ENCODE results near the gene OR1F1. TPM values are rescaled to one million over a fixed set of nuclear protein-coding genes. Genes with fewer than 3 reads are reported as not detected.
"Not testable (repeated sequence)": the region's sequence is repeated elsewhere in the genome, so short reads cannot be mapped to it uniquely, and the experiment has no call there.

The OR1F1 gene
- total RNA-seq, 1 donor from 2014 or later, result 0.37 TPM

DNA sequence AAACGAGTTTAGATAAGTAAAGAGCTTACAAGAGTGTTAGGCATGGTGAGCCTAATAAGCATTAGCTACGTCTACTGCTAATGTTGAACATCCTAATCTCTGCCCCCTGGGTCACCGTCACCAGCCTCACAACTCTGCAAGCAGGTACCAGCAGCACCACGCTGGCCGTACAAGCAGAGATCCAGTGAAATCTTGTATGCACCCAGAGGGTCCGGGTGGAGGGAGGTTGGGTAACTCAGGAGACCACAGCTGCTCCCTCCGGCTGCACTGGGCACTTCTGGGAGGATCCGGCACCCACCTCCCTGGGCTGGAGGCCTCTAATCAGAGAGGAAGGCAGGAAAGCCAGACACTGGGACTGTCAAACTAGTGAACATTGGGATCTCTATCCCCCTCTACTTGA, 8.4 kb upstream of the OR1F1 start:
- no peak overlapping the region for H3K4me3 Mint-ChIP-seq (ENCODE audit: unreplicated experiment)
- peak; percentile 64 for DNase-seq (ENCODE audit: low spot score)
- TF ChIP-seq, protein P1, sequence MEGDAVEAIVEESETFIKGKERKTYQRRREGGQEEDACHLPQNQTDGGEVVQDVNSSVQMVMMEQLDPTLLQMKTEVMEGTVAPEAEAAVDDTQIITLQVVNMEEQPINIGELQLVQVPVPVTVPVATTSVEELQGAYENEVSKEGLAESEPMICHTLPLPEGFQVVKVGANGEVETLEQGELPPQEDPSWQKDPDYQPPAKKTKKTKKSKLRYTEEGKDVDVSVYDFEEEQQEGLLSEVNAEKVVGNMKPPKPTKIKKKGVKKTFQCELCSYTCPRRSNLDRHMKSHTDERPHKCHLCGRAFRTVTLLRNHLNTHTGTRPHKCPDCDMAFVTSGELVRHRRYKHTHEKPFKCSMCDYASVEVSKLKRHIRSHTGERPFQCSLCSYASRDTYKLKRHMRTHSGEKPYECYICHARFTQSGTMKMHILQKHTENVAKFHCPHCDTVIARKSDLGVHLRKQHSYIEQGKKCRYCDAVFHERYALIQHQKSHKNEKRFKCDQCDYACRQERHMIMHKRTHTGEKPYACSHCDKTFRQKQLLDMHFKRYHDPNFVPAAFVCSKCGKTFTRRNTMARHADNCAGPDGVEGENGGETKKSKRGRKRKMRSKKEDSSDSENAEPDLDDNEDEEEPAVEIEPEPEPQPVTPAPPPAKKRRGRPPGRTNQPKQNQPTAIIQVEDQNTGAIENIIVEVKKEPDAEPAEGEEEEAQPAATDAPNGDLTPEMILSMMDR (IDR thresholded peaks at IDR 0.05), result no peak
- no peaks in the 10 kb centered on the region for H3K9me3 Mint-ChIP-seq (ENCODE audit: low read depth)
- H3K27me3 Mint-ChIP-seq (ENCODE audit: low read depth), result peaks cover 39% of the 10 kb centered on the region
- no peaks in the 10 kb centered on the region for H3K36me3 Mint-ChIP-seq (ENCODE audit: low read depth)
- H3K4me1 Mint-ChIP-seq (ENCODE audit: low read depth), result peaks cover 32% of the 10 kb centered on the region
- H3K27ac Mint-ChIP-seq (ENCODE audit: unreplicated experiment), result no peak overlapping the region

- H3K27me3 Mint-ChIP-seq (ENCODE audit: low read depth), result peaks cover 39% of the 10 kb centered on the region
- no peaks in the 10 kb centered on the region for H3K9me3 Mint-ChIP-seq (ENCODE audit: low read depth)
- TF ChIP-seq, protein P1 (IDR thresholded peaks at IDR 0.05), result no peak
- peaks cover 32% of the 10 kb centered on the region for H3K4me1 Mint-ChIP-seq (ENCODE audit: low read depth)
- H3K36me3 Mint-ChIP-seq (ENCODE audit: low read depth), result no peaks in the 10 kb centered on the region
- DNase-seq (ENCODE audit: low spot score), result peak; percentile 59
- no peak overlapping the region for H3K27ac Mint-ChIP-seq (ENCODE audit: unreplicated experiment)
- no peak overlapping the region for H3K4me3 Mint-ChIP-seq (ENCODE audit: unreplicated experiment)
Observed at GRCh38 chr16:3180445-3180878, 7.5 kb upstream of the OR1F1 start.

DNA sequence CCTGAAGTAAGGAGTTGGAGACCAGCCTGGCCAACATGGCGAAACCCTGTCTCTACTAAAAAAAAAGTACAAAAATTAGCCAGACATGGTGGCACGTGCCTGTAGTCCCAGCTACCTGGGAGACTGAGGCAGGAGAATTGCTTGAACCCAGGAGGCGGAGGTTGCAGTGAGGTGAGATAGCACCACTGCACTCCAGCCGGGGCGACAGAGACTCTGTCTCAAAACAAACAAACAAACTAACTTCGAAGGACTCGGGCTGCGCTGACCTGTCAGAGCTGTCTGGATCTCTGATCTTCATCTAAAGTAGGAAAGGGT, 5.8 kb upstream of the OR1F1 start:
- not testable (repeated sequence) for H3K27ac Mint-ChIP-seq (ENCODE audit: unreplicated experiment); H3K36me3 Mint-ChIP-seq (ENCODE audit: low read depth); DNase-seq (ENCODE audit: low spot score); H3K9me3 Mint-ChIP-seq (ENCODE audit: low read depth)
- H3K27me3 Mint-ChIP-seq (ENCODE audit: low read depth), result peaks cover 32% of the 10 kb centered on the region
- H3K4me1 Mint-ChIP-seq (ENCODE audit: low read depth), result peaks cover 31% of the 10 kb centered on the region
- H3K4me3 Mint-ChIP-seq (ENCODE audit: unreplicated experiment), result peak overlapping the region; percentile 77

DNA sequence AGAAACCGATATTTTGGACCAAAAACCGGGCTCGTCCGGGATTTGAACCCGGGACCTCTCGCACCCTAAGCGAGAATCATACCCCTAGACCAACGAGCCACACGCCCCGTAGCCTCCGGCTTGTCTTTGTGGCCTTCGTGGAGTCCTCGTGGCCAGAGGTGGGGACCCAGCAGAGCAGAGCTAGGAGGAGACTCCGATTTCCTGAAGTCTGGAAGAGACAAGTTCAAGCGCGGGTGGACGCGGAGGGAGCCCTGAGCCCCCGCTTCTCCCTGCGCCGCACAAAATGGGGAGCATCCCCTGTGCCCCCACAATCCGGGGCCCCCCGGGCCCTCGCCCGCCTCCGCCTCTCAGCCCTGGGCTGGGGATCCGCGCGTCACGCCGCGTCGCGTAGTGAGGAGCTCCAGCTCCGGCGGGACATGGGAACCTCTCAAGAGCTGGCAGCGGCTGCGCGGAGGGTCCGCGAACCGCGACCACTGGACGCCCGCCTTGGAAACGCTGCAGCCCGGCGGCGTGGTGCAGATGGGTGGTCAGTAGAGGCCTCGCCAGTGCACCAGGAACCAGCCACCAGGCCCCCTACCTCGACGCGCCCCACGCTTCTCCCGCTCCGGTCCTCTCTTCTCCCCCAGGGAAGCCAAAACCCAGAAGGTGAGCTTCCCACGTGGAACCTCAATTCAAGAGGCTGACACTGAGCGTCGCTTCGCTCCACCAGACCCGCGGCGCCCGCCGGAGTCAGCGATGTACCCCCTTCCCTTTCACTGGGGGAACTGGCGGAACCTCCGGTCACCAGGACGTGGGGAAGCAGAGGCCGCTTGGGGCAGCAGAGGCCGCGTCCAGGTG, 5.2 kb upstream of the OR1F1 start:
- H3K27me3 Mint-ChIP-seq (ENCODE audit: low read depth), result peaks cover 28% of the 10 kb centered on the region

GRCh38 chr16:3183445-3184139, 4.4 kb upstream of the OR1F1 start:
- Mint-ChIP-seq H3K36me3 (ENCODE audit: low read depth) (no peaks in the 10 kb centered on the region), H3K4me1 (ENCODE audit: low read depth) (peaks cover 41% of the 10 kb centered on the region), H3K4me3 (ENCODE audit: unreplicated experiment) (peak overlapping the region; percentile 77), H3K27ac (ENCODE audit: unreplicated experiment) (no peak overlapping the region), H3K27me3 (ENCODE audit: low read depth) (peaks cover 28% of the 10 kb centered on the region), H3K9me3 (ENCODE audit: low read depth) (no peaks in the 10 kb centered on the region)
- DNase-seq (ENCODE audit: low spot score), result peak; percentile 57
- TF ChIP-seq, protein P1 (IDR thresholded peaks at IDR 0.05), result no peak

More for the DNA sequence above, 5.2 kb upstream of the OR1F1 start:
- no peaks in the 10 kb centered on the region for H3K9me3 Mint-ChIP-seq (ENCODE audit: low read depth)
- peak overlapping the region; percentile 77 for H3K4me3 Mint-ChIP-seq (ENCODE audit: unreplicated experiment)
- H3K27ac Mint-ChIP-seq (ENCODE audit: unreplicated experiment), result peak overlapping the region; percentile 24
- H3K36me3 Mint-ChIP-seq (ENCODE audit: low read depth), result no peaks in the 10 kb centered on the region
- DNase-seq (ENCODE audit: low spot score), result peak; percentile 87
- H3K4me1 Mint-ChIP-seq (ENCODE audit: low read depth), result peaks cover 36% of the 10 kb centered on the region
- TF ChIP-seq, protein P1 (IDR thresholded peaks at IDR 0.05), result peak; percentile 53

All from chondrocyte (in vitro differentiated cells).